GM21825 (cell line): Measurements from ENCODE around the gene MYADML2.

Experiments
- ATAC-seq: cut with Tn5 transposase; IDR thresholded peaks from one replicate; pipeline ENCODE4 v1.9.1; 2021; ENCODE audit warnings: mild to moderate bottlenecking, moderate library complexity; ENCODE audit not compliant: unreplicated experiment

The MYADML2 gene

DNA sequence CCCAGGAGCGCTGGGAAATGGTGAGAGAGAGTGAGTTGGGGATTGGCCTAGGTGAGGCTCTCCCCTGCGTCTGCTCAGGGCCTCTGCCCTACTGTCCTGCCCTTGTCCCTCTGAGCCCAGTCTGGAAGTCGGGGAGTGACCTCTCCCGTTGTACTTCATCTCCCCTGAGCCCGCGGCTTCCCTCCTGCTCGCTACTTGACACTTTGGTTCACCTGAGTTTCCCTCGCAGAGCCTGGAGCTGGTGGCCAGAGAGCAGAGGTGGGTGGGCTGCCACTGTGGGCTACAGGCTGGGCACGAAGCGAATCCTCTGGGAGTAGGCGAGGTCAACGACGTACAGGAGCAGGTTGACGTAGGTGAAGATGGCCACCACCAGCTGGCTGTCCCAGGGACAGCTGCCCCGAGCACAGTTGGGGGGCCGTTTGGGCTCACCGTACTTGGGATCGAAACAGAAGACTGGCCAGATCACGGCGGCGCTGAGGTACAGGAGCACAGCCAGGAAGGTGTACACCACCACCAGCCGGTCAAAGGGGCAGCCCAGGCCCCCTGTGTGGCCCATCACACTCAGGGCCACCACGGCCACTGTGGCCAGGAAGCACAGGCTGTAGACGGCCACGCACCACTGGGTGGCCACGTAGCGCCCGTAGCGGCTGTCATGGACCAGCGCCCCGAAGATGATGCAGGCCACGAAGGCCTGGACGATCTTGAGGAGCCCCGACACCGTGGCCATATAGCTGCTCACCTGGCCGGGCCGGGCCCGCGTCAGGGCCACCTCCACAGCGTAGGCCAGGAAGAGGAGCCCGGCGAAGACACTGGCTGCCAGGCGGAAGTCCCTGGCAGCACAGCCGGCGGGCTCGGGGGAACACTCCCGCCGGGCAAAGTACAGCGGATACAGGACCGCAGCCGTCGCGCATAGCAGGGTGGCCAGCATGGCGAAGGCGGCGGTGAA, 6.2 kb downstream of the MYADML2 start:
- no peak for ATAC-seq

DNA sequence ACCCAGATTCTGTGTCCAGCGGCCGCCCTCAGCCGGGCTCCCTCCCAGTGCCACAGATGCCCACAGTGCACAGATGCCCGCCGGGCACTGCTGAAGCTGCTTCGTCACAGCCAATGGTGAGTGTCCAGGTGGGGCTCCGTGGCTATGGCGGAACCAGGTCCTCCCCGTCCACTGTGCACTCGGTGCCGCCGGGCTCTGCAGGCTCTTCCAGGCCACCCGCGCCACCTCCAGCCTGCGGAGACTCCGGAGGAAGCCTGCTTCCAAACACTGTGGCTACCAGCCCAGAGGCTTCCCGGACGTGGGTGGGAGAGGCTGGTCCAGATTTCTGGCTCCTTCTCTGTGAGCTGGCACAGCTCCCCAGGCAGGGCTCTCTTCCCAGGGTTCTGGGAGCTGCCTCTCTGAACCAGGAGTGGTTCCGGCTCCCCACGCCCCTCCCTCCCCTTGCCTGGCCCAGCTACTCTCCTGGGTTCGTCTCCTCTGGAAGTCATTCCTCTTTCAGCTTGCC, 7.1 kb downstream of the MYADML2 start:
- no peak for ATAC-seq

DNA sequence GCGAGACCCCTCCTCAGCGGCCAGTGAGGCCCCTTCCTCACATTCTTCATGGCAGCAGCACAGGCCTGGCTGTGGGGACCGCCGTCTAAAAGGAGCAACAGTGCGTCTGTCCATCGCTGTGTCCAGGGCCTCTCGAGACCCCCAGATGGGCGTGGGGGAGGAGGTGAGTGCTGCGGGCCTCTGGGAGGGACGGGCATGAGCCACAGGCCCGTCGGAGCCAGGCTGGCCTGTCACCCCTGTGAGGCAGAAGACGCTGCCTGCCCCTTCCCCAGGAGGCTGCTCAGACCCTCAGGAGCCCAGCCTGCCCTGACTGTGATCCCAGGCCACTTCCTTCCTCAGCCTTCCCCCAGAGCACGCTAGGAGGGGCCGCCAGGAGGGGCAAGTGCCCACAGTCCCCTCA, 7.8 kb downstream of the MYADML2 start:
- no peak for ATAC-seq

DNA sequence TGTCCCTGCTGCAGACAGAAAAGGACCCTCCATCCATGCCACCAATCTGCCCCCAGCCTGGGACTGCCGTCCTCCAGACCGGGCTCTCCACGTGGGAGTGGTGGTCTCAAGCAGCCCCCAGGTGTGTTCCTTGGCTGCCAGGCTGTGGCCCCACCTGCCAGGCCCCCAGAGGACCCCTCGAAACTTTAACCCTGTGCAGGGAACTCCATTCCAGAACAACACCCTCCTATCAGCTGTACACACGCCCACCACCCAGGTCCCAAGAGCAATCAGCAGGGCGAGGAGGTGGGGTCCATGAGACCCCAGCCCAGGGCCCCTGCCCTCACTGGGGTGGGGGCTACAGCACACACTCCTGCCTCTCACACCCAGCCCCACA, 11.3 kb downstream of the MYADML2 start:
- ATAC-seq = no peak

DNA sequence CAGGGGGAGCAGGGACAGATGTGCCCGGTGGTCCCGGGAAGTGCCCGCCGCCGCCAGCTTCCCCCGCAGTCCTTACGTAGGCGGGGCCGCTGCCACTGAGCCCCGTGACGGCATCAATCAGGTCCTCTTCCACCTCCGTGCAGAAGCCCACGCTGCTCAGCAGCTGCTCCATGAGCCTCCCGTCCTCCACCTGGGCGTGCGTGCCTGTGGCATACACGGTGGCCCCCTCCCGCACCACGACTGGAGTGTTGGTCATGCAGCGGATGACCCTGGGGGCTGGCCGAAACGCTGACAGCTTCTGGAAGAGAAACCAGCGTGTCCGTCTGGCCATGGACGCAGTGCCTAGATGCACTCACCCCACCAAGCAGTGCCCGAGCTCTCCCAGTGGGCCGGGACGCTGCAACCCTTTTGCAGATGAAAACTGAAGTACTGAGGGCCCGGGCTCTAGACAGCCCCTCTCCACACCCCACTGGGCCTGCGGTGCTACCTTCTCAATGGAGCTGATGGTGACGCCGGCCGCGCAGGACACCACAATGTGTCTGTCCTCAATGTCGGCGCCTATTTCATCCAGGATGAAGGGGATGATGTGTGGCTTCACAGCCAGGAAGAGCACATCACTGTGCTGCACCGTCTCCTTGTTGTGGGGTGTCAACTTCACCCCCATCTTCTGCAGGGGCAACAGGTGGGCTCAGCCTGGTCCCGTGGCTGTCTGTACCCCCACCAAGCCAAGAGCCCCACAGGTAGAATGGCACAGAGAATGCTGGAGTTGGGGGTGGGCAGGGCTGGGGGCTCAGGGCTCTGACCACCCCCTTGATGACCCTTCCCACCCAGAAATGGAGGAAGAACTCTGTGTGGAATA, 12.0 kb downstream of the MYADML2 start:
- no peak for ATAC-seq

DNA sequence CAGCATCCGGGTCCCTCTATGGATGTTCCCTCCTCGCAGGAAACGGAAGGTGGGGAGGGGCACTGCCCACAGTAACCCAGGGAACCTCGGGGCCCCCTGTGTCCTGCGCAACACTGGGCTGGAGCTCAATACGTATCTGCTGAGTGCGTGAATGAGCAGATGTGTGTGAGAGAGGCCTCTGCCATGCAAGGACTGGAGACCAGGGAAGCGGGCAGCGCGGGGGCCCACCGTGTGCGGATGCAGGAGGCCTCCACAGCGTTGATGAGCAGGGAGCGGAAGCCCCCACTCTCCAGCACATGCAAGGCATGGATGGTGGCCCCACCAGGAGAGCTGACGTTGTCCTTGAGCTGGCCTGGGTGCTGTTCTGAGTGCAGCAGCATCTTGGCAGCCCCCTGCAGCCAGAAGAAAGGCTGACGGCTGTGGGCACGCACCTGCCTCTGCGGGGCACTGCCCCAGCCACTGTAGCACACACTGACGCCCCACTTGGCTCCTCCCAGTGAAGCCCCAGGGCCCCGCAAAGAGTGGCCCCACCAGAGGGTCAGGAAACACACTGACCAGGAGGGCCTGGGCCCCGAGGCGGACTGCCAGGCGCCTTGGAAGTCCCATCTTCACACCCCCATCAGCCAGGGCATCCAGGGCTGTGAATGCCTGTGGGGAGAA, 12.8 kb downstream of the MYADML2 start:
- ATAC-seq = no peak

DNA sequence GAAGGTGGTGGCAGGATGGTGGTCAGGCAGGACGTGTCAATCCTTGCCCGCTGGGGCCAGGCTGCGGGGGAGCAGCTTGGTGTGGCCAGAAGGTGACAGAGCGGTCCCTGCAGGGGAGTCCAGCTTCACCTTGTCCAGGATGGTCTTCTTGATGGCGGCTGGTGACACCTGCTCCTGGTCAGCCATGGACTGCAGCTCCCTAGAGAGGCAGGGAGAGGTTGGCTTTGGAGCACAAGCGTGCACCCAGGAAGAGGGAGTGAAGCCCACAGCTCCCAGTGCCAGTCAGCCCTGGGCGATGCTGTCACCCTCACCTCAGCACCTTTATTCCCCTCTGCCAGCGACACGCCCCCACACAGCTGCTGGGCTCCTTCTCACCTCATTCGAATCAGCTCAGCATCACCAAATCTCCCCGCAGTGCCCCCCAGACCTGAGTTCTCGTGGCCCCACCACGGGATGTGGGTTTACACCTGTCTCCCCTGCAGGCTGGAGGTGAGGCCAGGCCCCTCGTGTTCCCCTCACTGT, 13.8 kb downstream of the MYADML2 start:
- no peak for ATAC-seq

DNA sequence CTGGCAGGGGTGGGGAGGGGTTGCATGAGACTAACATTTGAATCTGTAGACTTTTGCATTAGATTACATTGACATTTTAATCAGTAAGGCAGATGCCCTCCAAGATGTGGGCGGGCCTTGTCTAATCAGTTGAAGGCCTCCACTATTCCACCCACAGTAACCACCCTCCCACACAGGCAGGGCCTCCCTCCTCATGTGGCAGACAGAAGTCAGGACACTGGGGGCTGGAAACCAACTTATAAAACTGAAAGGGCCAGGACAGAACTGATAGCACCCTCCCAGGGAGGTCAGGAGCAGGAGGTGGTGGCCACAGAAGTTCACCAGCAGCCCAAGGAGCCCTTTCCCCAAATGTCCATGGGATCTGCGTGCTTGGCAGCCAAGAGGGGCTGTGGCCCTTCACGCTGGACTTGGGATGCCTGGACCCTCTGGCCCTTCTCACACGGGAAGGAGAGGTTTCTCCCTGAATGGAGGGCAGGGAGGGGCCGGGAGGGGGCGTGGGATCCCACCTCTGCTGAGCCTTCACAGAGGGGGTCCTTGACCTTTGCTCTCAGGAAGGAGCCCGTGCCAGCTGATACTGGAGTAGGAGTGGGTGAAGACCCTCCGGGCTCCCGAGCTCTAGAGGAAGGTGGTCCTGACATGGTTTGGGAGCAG, 14.6 kb downstream of the MYADML2 start:
- ATAC-seq = no peak

DNA sequence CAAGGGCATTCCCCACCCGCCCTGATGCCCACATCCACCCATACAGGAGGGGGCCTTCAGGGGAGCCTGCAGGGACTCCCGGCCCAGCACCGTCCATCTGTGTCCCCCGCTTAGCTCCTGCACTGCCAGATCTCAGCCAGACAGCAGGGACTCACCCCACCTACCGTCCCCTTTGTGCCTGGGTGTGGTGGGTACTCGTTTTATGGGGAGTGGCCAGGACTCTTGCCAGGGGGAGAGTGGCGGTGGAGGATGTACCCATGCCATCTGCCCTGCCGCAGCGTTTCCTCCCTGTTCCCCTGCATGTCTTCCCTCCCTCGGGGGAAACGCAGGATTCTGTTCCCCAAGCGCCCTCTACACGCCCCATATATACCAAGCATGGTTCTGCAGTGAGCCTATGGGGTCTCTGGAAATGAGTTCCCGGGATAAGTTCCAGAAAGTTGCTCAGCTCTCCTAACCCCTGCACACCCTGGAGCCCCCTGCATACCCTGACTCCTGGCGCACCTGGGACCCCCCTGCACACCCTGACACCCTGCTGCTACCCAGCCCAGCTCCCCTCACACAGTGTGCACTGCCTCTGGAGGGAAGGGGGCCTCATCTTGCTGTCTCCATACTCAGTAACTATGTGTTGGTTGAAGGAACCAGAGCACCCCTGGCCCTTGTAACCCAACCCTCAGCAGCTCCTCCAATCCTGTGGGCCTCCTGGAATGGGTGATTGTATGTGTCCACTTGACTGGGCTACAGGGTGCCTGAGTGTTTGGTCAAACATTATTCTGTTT, 15.3 kb downstream of the MYADML2 start:
- ATAC-seq = no peak

DNA sequence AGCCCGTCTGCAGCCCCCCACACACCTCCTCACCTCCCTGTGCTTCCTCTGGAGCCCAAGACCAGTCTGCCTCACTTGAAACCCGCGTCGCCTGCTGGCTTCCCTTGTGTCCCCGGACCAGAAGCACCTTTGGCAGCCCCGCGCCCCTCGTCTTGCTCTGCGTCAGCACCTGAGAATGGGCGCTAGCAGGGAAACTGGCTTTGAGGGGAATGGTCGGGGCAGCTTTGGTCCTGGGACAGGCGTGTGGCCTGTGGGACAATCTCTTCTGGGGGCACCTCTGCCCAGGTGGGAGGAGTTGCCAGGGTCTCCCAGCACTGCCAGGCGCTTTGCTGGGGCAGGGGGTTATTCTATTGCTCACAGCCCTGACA, 15.9 kb downstream of the MYADML2 start:
- no peak for ATAC-seq

DNA sequence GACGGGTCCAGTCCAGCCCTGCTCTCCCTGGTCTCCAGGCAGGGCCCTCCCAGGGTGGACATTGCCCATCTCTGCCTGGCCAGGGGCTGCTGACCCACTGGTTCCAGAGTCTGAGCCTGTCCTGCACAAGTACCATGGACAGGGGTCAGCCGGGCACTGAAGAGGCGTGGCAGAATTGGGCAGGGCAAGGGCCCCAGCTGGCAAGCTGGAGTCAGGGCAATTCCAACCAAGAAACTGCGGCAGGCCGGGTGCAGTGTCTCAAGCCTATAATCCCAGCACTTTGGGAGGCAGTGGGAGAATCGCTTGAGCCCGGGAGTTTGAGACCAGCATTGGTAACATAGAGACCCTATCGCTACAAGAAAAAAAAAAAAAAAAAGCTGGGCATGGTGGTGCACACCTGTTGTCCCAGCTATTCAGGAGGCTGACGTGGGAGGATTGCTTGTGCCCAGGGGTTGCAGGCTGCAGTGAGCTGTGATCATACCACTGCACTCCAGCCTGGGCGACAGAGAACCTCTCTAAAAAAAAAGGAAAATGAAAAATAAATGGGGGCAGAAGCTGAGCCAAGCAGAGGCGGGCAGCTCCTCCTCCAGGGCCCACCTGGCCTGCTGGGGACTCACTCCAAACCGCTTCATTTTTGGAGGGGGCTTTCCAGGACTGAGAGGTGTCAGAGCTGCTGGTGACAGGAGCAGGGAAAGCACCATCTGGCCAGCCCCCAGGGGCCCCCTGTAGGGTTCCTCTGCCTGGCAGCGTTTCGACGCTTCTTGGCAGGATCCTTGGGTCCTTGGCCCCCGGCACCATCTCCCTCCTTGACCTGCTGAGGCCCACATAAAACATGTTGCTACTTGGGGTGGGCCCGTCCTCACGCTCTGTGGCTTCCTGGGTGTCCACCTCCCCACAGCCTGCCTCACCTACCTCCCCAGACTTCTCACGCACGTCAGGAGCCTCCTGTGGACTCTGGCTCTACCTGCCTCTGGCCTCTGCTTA, 16.6 kb downstream of the MYADML2 start:
- ATAC-seq = no peak

DNA sequence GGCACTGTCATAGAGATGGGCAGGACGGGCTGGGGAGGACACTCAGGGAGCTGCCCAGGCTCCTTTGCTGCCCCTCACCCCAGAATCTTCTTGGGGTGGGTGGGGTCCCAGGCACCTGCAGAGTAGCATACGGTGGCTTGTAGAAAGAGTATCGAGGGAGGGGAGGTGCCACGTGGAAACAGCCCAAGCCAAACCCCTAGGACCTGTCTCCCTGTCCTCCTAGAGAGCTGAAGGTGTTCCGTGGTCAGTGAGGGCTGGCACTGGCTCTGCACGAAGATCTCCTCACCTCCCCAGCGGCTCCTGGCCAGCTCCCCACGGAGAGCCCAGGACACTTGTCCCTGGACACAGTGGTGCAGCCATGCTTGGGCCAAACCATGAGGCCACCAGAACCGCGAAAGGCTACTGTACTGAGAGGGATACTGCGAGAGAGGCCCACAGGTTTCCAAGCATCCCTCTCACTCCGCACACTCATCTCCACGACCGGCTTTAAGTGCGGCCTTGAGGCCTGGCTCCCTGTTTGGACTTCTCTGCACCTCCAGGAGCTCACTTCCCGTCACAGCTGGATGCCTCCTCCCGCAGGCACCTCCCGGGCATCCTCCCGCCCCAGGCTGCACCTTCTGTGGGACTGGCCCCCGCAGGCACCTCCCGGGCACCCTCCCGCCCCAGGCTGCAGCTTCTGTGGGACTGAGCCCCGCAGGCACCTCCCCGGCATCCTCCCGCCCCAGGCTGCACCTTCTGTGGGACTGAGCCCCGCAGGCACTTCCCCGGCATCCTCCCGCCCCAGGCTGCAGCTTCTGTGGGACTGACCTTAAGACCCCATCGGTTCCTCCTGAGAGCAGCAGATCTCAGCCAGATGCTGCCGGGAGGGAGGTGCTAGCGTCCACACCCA, 17.5 kb downstream of the MYADML2 start:
- no peak for ATAC-seq

DNA sequence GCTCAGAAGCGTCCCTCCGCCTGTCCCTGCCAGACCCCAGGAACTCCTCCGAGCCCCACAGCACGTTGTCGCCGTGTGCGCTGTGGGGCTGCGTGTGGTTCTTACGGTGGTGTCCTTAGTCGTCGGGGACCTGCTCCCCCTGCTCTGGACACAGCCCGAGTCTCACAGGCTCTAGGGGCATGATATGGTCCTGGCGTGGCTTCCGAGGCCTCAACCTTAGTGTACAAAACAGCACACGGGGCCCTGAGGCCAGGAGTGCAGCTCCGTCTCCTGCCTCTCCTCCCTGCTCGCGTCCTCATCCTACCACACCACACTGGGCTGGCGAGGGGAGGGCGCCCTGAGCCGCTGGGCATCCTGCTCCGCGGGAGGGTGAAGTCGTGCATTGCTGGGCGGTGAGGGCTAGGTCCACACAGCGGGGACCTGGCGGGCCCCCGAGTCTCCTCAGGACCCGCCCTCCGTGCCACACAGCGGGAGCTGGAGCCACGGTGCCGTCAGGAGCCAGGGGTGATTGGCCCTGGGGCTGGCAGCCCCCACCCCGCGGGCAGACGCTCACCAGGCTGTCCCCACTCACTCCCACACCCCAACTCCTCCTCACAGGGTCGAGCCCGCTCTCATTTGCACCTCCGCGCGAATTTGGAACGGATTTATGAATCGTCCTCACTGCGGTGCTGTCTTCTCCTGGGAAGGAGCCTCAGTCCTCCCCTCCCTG, 18.3 kb downstream of the MYADML2 start:
- no peak for ATAC-seq

DNA sequence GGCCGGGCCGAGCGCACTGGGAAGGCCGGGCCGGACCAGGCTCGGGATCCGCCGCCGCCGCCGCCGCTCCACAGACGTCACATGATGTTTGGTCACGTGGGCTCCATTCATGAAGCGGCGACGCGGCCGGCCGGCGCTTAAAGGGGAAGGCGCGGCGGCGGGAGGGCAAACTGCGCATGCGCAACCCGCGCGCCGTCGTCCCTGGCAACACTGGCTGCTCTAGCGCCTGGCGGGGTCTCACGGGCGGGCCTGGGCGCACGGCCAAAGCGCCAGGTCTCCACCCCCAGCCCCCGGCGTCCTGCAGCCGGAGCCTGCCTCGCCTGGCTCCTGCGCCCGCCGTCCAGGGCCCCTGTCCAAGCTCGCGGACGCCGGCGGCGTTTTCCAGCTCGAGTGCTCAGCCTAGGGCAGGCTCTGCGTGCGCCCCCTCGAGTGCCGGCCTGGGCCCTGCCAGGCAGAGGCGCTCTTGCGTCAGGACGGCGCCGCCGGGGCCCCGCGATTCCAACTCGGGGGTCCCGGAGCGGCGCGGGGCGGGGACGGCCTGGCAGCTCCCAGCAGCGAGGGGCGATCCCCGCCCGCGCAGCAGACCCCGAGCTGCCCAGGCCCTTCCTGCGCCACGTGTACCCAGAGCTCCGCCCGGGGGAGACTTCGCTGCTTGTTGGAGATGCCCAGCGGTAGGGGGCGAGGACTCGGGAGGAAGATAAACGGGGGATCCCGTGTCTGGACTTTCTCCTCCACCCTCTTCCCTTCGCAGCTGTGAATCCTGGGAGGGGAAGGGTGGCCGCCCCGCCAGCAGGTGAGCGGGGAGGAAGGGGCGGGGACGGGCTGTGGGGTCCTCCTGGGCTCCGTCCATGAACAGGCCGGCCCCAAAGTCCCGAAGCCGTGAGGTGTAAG, 19.1 kb downstream of the MYADML2 start, which contains the start of gene MAFG:
Gene MAFG, minus strand, starts transcription at position 83 of the 891 bp plus-strand sequence. CDS start 4,550 bp downstream, outside the sequence.
- peak; percentile 41 for ATAC-seq

DNA sequence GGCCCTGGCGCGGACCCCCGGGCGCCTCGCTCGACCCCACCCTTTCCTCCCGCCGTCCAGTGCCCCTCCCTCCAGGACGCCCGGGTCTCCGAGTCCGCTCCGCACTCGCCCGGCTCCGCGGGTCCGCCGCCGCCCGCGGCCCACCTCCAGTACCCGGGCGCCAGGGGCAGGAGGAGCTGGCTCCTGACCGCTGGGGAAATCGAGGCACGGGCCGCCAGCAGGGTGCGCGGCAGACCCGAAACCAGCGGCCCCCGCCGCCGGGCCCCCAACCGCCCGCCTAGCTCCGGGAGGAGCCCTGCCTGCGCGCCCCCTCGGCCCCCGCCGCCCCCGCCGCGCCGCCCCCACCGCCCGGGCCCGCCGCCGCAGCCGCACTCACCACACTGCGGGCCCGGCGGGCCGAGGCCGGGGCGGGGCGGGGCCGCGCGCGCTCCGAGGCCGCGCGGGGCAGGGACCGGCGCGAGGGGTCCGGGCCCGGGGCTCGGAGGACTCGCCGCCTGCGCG, 19.8 kb downstream of the MYADML2 start:
- ATAC-seq = no peak
